ENCODE measurements around the gene APPL2.

APPL2 gene

DNA sequence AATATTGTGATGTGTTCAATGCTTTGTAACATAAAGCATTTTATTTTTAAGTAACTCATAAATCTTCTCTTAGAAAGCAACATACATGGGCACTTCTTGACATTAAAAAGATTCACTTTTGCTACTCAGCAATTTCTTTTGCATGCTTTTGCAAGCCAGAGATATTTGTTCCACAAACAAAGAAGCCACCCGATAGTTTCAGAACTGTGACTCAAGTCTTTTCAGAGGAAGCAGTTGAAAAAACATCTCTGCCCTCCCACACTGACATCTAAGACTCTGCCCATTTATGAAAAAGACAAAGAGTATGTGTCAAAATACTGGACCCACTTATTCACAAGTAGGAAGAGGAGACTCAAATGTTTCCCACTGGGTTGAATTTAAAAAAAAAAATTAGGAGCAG is 7.5 kb downstream of the APPL2 start:
- DNase-seq = no peak
- in situ Hi-C loops (cut with HindIII; ENCODE audit: low pct_ligation_motif_present, low pct_unique_long_range_greater_than_20kb, low sequenced_read_pairs) = no loop called here

DNA sequence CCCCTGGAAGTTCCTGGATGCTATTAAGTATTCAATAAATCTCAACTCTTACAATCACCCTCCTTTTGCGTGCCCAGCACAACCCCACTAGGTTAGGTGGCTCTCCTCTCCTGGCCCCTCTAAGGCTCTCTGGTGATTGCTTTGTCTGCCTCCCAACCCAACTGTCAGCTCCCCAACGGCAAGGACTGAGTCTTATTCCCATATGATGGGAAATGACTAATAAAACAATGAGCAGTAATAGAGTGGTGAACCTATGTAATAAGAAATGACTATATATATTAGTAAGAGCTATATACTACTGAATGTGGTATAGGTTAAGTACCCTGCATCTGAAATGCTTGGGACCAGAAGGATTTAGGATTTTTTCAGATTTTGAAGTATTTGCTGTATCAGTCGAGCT is 8.1 kb downstream of the APPL2 start:
- in situ Hi-C loops (cut with HindIII; ENCODE audit: low pct_ligation_motif_present, low pct_unique_long_range_greater_than_20kb, low sequenced_read_pairs) = no loop called here
- no peak for DNase-seq

DNA sequence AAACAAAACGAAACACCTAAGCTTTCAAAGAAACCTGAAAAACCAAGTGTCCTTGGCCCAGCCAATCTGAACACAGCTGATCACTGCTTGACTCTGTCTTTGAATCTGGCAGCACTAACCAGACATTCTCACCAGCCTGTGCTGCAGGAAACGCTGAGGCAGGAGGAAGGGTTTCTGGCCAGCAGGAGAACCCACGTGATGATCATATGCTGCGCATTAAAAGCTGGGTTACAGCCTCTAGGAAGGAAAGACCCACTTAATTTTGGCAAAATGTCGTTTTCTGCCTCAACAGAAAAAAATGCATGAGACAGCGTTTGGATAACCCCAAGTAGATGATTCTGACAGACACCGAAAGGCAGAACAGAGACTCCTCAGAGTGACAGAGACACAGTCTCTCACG is 9.8 kb downstream of the APPL2 start:
- no peak for DNase-seq
- in situ Hi-C loops (cut with HindIII; ENCODE audit: low pct_ligation_motif_present, low pct_unique_long_range_greater_than_20kb, low sequenced_read_pairs) = no loop called here

DNA sequence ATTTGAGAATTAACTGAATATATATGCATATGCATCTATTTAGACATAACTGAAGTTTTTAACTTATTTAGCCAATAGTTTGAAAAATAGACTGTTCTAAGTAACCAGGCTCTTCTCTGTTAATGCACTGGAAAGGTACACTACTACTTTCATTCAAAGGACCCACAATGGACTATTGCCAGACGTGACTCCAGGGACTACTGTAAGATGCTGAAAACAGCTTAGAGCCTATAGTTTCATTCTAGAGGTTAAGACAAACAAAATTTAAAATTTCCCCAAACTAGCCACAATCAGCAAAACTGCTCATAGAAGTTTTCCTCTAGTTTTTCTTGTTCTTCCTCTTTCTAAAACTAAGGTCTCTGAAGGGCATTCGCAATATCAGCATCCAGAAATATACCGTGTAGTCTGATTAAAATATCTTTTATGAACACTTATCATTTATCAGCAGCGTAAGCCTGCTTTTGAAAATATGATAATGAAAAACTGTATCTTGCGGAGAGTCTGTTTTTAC is 10.4 kb downstream of the APPL2 start:
- in situ Hi-C loops (cut with HindIII; ENCODE audit: low pct_ligation_motif_present, low pct_unique_long_range_greater_than_20kb, low sequenced_read_pairs) = no loop called here
- no peak for DNase-seq

DNA sequence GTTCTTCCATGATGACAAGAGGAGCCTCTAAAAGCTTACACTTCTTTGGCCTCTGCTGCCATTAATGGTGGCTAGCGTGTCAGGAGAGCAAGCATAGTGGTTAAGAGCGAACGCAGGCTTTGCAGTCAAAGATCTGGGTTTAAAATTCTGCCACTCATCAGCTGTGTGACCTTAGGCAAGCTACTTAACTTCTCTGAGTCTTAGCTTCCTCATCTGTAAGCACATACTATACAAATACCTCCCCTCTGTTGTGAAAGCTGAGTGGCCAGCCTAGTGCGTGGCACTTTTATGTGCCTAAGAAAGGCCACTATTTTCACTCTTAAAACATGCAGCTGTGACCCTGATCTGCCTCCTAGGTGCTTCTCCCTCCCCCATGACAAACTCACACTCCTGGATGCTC is 11.6 kb downstream of the APPL2 start:
- in situ Hi-C loops (cut with HindIII; ENCODE audit: low pct_ligation_motif_present, low pct_unique_long_range_greater_than_20kb, low sequenced_read_pairs) = no loop called here
- no peak for DNase-seq

DNA sequence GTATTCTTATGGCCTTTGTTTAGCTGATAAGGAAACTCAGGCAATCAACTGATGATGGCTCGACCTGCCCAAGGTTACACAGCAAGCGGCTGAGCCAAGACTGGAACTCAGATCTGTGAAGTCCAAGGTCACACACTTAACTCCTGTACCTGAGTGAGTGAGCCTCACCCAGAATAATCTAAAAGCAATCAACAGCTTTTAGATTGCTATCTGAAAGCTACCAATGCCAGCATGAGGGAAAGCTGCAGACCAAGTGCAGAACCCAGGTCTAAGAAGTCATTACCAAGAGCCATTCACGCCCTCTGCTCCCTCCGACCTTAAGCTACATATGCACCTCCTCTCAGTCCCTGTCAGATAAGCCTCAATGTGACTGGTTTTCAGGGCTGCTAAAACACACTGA is 12.1 kb downstream of the APPL2 start:
- in situ Hi-C loops (cut with HindIII; ENCODE audit: low pct_ligation_motif_present, low pct_unique_long_range_greater_than_20kb, low sequenced_read_pairs) = no loop called here
- no peak for DNase-seq

DNA sequence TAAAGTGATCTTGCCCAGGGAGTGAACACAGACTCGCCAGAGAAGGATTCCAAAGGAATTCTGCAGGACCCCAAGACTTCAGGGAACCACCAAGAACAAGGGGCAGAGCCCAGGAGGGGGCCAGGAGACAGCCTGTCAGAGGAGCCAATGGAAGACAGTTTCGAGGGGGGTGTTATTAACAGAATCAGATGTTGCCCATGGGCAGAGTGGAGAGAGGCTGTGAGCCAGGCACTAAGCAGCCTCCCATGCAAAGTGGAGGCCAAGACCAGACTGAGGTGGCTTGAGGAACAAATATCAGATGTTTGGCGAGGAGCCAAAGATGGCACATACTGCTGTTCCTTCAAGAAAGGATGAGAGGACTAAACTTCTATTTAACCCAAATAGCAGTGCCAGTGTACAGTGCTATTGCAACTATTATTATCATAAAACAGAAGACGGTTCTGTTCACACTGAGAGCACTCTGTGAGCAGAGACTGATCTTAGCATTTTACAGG is 12.6 kb downstream of the APPL2 start:
- no peak for DNase-seq
- in situ Hi-C loops (cut with HindIII; ENCODE audit: low pct_ligation_motif_present, low pct_unique_long_range_greater_than_20kb, low sequenced_read_pairs) = no loop called here

DNA sequence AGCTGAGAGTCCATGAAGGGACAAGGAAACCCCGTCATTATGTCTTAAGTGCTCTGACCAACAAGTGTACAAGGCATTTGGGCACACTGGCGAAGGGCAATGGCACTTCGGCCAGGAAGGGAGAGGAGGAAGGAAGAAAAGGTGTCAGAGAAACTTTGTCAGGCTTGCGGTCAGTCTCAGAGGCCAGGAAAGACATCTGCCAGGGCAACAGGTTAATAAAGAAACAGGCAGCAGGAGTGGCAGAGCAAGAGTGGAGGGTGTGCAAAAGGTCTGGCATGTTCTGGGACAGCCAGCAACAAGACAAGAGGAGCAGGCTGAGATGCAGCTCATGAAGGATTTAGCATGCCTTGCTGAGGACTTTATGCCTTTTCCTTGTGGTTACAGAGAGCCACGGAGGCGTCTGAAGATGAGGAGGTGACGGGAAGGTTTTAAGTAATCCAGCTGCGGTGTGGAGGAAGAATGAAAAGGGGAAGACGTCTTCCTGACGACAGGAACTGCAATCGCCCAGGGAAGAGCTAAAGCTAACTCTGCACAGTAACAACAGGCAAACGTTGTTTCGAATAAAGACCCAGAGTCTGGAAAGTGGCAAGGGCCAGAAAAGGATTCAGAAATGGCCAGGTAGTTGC is 13.1 kb downstream of the APPL2 start:
- DNase-seq = no peak
- in situ Hi-C loops (cut with HindIII; ENCODE audit: low pct_ligation_motif_present, low pct_unique_long_range_greater_than_20kb, low sequenced_read_pairs) = no loop called here

DNA sequence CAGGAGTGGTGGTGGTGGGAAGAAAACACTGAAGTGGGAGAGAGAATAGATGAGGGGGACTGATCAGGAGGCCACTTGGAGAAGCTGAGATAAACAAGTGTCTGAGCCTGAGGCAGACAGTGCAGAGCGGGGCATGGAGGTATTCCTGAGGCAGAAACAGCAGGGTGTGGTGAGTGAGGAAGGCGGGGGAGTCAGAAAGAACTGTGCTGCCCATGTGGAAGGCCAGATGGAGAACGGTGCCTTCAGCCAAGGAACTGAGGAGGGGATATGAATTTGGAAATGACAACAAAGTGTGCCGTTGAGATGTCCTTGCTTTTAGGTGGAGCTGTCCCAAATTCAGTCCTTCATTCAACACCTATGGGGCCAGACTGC is 13.7 kb downstream of the APPL2 start:
- in situ Hi-C loops (cut with HindIII; ENCODE audit: low pct_ligation_motif_present, low pct_unique_long_range_greater_than_20kb, low sequenced_read_pairs) = no loop called here
- DNase-seq = no peak

DNA sequence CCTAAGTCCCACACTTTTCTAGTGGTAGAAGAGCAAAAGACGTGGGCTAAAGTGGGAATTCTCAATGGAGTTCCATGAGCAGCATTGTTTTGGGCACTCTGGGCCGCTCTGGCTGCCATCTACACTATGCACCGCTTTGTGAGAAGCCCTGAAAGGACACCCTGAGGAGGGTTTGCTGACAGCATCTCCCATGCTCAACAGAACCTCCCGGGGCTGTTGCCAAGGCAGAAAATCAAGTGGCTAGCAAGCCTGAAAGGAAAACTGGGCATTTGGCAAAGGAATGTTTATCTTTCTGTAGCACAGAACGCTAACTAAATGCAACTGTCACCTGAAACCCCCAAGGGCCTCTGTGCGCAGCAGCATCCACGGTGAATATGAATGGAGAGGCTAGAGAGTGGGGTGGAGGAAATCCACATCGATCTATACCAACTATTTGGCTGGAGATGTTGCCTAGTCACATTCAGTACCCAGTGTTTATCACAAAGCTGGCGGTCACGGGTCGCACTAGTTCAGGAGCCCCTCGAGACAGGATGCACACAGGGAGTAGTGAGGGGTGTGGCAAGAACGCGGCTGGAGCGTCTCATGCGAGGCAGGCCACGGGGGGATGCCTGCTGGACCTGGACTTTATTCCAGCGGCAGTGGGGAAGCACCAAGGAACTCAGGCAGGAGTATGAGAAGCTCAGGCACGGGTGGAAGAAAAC is 14.2 kb downstream of the APPL2 start:
- in situ Hi-C loops (cut with HindIII; ENCODE audit: low pct_ligation_motif_present, low pct_unique_long_range_greater_than_20kb, low sequenced_read_pairs) = no loop called here
- DNase-seq = no peak

DNA sequence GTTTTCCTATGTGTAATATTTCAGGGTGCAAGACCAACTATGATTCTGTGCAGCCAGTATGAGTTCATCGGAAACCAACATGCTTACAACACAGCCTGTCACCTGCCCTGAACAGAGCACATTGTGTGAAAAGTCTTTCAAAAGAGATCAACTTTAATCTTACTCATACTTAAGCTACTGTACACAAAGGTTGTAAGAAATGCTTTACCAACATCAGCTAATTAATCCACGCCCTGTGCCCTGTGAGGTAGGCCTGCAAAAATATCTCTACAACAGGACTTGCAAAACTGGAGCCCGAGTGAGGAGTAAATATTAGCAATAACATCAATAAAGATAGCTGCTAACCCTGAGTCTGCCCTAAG is 15.1 kb downstream of the APPL2 start:
- in situ Hi-C loops (cut with HindIII; ENCODE audit: low pct_ligation_motif_present, low pct_unique_long_range_greater_than_20kb, low sequenced_read_pairs) = no loop called here
- no peak for DNase-seq

DNA sequence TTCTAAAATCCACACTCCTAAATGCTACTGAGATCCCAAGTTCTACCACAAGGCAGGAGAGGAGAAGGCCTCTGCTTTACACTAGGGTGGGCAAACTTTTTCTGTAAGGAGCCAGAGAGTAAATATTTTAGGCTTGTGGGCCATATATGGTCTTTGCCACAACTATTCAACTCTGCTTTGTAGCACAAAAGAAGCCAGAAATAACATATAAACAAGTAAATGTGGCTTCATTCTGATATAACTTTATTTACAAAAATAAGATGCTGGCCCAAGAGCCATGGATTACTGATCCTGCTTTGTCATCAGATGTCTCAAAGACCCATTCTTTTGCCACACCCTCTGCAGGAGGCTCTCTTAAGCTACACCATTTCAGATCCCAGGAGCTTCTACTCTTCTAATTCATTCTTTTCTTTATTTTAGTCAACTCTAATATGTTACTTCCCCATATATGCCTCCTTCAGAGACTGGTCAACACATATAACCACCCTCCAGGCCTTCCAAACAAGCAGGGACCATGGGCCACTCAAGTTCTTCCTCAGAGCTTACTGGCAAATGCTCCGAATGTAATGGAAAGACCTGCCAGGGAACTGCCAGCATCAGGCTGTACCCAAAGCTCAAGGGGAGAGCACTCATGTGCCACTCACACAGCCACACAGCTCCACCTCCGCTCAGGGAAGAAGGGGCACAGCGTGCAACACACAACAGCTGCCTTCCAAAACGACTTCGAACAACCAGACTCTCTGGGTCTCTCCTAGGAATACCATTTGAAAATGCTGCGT is 15.6 kb downstream of the APPL2 start:
- in situ Hi-C loops (cut with HindIII; ENCODE audit: low pct_ligation_motif_present, low pct_unique_long_range_greater_than_20kb, low sequenced_read_pairs) = no loop called here
- no peak for DNase-seq

DNA sequence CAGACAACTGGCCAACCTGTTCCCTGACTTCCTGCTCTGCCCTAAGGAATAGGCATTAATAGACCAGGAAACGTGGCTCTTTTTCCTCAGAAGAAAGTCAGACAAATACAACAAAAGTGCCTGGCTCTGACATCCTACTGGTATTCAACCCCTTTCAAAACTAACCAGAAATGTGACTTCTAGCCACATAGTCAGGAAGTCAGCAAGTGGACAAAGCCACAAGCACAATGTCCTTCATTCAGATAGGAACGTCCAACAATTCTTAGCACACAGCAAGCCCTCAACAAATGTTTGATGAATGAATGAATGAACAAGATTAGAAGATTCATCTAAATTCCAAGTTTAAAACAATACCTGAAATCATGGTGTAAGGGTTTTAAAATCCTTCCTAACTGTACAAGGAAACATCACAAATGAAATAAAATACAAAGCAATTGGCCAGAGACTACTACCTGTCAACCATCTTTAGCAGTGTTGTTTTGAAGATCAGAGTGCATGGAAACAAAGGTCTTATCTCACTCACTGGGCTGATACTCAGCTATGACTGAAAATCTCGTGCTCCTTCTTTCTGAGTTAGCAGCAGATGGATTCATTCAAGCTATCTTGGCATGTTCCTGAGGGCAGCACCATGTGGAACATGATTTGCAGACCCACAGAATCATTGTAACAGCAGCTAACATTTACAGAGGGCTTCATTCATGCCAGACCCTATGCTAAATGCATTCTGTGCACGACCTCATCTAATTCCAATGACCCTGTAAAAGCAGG is 16.5 kb downstream of the APPL2 start:
- DNase-seq = no peak
- in situ Hi-C loops (cut with HindIII; ENCODE audit: low pct_ligation_motif_present, low pct_unique_long_range_greater_than_20kb, low sequenced_read_pairs) = no loop called here

DNA sequence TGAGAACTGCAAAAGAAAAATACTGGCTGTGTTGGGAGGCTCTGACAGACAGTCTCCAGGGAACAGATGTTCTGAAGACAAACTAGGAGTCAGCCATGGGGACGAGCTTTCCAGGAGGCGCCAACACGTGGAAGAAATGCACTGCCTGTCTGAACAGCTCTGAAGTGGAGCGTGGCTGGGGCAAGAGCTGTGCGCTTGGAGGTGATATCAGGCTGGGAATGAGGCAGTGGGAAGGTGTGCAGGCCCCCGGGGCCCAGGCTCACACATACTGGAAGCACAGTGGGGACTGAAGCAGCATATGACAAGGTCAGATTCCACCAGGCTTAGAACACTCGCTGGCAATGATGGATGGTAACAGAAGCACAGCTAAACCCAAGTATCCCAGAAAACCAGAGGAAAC is 17.5 kb downstream of the APPL2 start:
- DNase-seq = no peak
- in situ Hi-C loops (cut with HindIII; ENCODE audit: low pct_ligation_motif_present, low pct_unique_long_range_greater_than_20kb, low sequenced_read_pairs) = no loop called here

DNA sequence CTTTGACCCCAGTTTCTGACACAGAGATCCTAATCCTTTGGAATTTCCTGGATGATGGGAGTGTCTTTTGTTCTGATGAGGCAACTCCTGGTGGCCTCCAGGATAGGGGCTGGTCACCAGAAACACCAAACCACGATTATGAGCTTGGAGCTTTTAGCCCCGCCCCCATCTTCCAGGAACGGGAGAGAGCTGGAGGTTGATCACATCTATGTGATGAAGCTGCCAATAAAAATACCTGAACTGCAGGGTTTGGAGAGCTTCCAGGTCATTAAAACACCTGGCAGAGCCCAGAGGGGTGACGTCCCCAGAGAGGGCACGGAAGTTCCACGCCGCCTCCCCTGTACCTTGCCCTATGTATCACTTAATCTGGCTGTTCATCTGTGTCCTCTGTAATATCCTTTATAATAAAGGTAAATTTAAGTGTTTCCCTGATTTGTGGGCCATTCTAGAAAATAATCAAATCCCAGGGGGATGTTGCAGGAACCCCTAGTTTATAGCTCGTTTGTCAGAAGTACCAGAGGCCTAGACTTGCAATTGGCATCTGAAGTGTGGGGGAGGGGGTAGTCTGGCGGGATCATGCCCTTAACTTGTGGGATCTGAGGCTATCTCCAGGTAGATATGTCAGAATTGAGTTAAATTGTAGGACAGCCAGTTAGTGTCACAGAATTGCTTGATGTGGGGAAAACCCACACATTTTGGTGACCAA is 21.2 kb downstream of the APPL2 start:
- DNase-seq = no peak
- in situ Hi-C loops (cut with HindIII; ENCODE audit: low pct_ligation_motif_present, low pct_unique_long_range_greater_than_20kb, low sequenced_read_pairs) = no loop called here

DNA sequence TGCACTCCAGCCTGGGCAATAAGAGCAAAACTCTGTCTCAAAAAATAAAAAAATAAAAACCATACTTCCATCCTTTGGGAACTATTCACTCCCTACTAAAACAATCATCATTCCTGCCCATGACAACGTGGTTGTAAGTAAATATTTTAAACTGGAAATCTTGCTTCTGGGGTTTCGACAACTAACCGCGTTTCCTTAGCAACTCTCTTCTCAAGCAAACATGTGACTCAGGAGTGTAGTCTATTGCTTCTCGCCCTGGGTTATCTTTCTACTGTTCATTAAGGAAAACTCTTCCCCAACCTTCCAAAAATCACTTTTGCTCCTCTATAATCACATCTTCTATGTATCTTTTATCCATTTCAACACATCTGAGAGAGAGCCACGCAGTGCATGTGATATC is 21.8 kb downstream of the APPL2 start:
- no peak for DNase-seq
- in situ Hi-C loops (cut with HindIII; ENCODE audit: low pct_ligation_motif_present, low pct_unique_long_range_greater_than_20kb, low sequenced_read_pairs) = no loop called here

DNA sequence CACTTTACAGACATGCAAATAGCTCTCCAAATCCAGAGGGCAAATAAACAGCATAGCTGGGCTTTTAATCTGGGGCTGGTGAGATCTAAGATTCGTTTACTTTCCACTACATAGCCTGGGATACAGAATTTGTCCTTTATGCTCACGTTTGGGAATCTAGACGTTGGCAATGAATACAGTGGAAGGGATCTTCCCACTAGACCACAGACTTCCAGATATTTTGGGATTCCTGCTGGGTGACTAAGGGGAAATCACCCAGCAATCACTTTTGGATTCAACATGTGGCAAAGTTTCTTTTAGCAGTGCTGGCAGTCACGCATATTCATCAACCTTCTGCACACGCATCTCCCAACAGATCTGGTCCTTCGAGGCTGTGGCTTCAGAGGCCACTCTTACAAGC is 23.5 kb downstream of the APPL2 start:
- in situ Hi-C loops (cut with HindIII; ENCODE audit: low pct_ligation_motif_present, low pct_unique_long_range_greater_than_20kb, low sequenced_read_pairs) = no loop called here
- peak; percentile 34 for DNase-seq

DNA sequence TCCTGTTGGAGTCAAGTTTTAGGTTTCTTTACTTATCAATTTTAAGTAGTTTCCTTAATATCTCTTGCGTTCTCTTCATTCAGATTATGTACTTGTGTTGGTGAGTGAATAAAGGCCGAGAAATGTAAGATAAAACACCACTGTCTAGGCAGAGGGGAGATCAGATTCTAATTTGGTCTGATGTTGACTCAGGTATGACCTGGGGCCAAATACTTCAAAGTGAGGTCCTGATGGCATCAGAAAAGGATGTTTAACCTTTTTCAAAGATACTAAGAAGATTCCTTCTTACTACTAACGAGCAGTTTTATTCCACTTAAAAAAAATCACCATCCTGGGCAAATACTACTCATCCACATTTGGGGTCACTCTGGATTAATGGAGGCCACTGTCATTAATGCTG is 26.9 kb downstream of the APPL2 start:
- no peak for DNase-seq
- in situ Hi-C loops (cut with HindIII; ENCODE audit: low pct_ligation_motif_present, low pct_unique_long_range_greater_than_20kb, low sequenced_read_pairs) = no loop called here

All from ACHN (cell line).